CD14-positive monocyte (primary cell): ENCODE measurements around the gene DENND1A. TPM values are rescaled to one million over a fixed set of nuclear protein-coding genes. Genes with fewer than 3 reads are reported as not detected.

Experiments
- DNase-seq, 3 donors: peaks; one replicate each; pipeline ENCODE4 v3.0.0-alpha.2; 2011 to 2022
- H2AFZ ChIP-seq: 2 replicates; pipeline ENCODE4 v1.6.0; 2012; ENCODE audit warnings: mild to moderate bottlenecking, low read depth, low read length, inconsistent platforms; ENCODE audit not compliant: insufficient read depth, poor library complexity, severe bottlenecking
- H3K27ac ChIP-seq, 2 donors: 1 replicate in 1 of 2; 2 replicates in 1 of 2; pipeline ENCODE4 v1.5.1; 2012 to 2013; ENCODE audit warnings: low read length in 2 of 2, control low read depth in 1 of 2, inconsistent platforms in 1 of 2, low read depth in 1 of 2, mild to moderate bottlenecking in 1 of 2
- H3K27me3 ChIP-seq, 2 donors: one replicate each; pipeline versions ENCODE4 v1.6.0 to v1.6.1; 2011 to 2013; ENCODE audit warnings: low read length in 2 of 2; ENCODE audit not compliant: control insufficient read depth in 2 of 2, insufficient read depth in 2 of 2
- H3K36me3 ChIP-seq, 2 donors: replicated peaks in 1 of 2; 1 replicate in 1 of 2; 2 replicates in 1 of 2; pipeline versions ENCODE4 v1.5.1 to v1.6.1; 2012 to 2013; ENCODE audit warnings: low read length in 2 of 2, control low read depth in 1 of 2, inconsistent platforms in 1 of 2, mild to moderate bottlenecking in 1 of 2; ENCODE audit not compliant: insufficient read depth in 2 of 2, control insufficient read depth in 1 of 2
- H3K4me1 ChIP-seq, 2 donors: 1 replicate in 1 of 2; 2 replicates in 1 of 2; pipeline versions ENCODE4 v1.5.1 to v1.6.1; 2012 to 2013; ENCODE audit warnings: low read length in 2 of 2, control low read depth in 1 of 2, inconsistent platforms in 1 of 2, mild to moderate bottlenecking in 1 of 2, moderate library complexity in 1 of 2; ENCODE audit not compliant: insufficient read depth in 2 of 2, control insufficient read depth in 1 of 2
- H3K4me2 ChIP-seq: replicated peaks from 2 replicates; pipeline ENCODE3; 2012; ENCODE audit warnings: low read length, moderate library complexity, mild to moderate bottlenecking; ENCODE audit not compliant: poor library complexity, severe bottlenecking; ENCODE audit errors: extremely low read depth
- H3K4me3 ChIP-seq, 3 experiments: fragments of 200-600 bp in 1 of 3; sonication (generic) in 1 of 3; replicated peaks in 1 of 3; 1 replicate in 2 of 3; 2 replicates in 1 of 3; pipeline ENCODE4 v1.5.1; 2011 to 2013; ENCODE audit warnings: low read length in 3 of 3, mild to moderate bottlenecking in 3 of 3, control low read depth in 2 of 3, low read depth in 2 of 3, inconsistent platforms in 1 of 3, moderate library complexity in 1 of 3
- H3K79me2 ChIP-seq: 2 replicates; pipeline ENCODE4 v1.6.0; 2012; ENCODE audit warnings: mild to moderate bottlenecking, control low read depth, inconsistent platforms, low read length, moderate library complexity; ENCODE audit not compliant: insufficient read depth
- H3K9ac ChIP-seq: 2 replicates; pipeline ENCODE4 v1.6.0; 2017; ENCODE audit warnings: low read length, mild to moderate bottlenecking; ENCODE audit not compliant: insufficient read depth, poor library complexity, severe bottlenecking
- H3K9me3 ChIP-seq, 2 donors: replicated peaks in 1 of 2; 1 replicate in 1 of 2; 2 replicates in 1 of 2; pipeline versions ENCODE4 v1.5.1 to v1.6.1; 2012 to 2013; ENCODE audit warnings: low read length in 2 of 2, control low read depth in 1 of 2; ENCODE audit not compliant: control insufficient read depth in 1 of 2, insufficient read depth in 1 of 2
- H4K20me1 ChIP-seq: 2 replicates; pipeline ENCODE4 v1.6.0; 2012; ENCODE audit warnings: mild to moderate bottlenecking, low read length, control low read depth, moderate library complexity; ENCODE audit not compliant: insufficient read depth
- H3K27ac Mint-ChIP-seq, 7 donors: one replicate each; pipeline ENCODE4 v1.8.0; 2020; ENCODE audit warnings: mild to moderate bottlenecking in 7 of 7, mixed read lengths in 7 of 7, moderate library complexity in 6 of 7, inconsistent platforms in 2 of 7
- H3K27me3 Mint-ChIP-seq, 3 donors: one replicate each; pipeline ENCODE4 v1.8.0; 2021 to 2022; ENCODE audit warnings: low read depth in 3 of 3, mild to moderate bottlenecking in 3 of 3, mixed read lengths in 3 of 3, moderate library complexity in 3 of 3, inconsistent platforms in 1 of 3
- H3K36me3 Mint-ChIP-seq, 2 donors: one replicate each; pipeline ENCODE4 v1.8.0; 2020; ENCODE audit warnings: mixed read lengths in 2 of 2, inconsistent platforms in 1 of 2, mild to moderate bottlenecking in 1 of 2
- H3K4me1 Mint-ChIP-seq: one replicate; pipeline ENCODE4 v1.8.0; 2020; ENCODE audit warnings: mild to moderate bottlenecking, mixed read lengths
- H3K4me3 Mint-ChIP-seq, 2 donors: one replicate each; pipeline ENCODE4 v1.8.0; 2020; ENCODE audit warnings: mild to moderate bottlenecking in 2 of 2, mixed read lengths in 2 of 2, moderate library complexity in 1 of 2
- H3K9me3 Mint-ChIP-seq, 7 donors: one replicate each; pipeline ENCODE4 v1.8.0; 2020 to 2022; ENCODE audit warnings: mixed read lengths in 7 of 7, mild to moderate bottlenecking in 6 of 7, moderate library complexity in 6 of 7, inconsistent platforms in 2 of 7
- WGBS: methylation state at CpG from one replicate; pipeline ENCODE4 v1.1.5; 2013; ENCODE audit warnings: missing lambda C conversion rate; ENCODE audit not compliant: insufficient coverage; 5-methylcytosine and 5-hydroxymethylcytosine counted together
- intact Hi-C, 2 donors: fragments of 100-400 bp; cut with micrococcal nuclease; formaldehyde crosslinking; loops; one replicate each; pipeline versions ENCODE4 v1.15.0 to v1.15.1; 2023
- polyA plus RNA-seq, 3 donors: library from polyadenylated mRNA; depleted of rRNA in 1 of 3; unstranded in 2 of 3; stranded (reverse) in 1 of 3; fragments of 300-500 nt in 2 of 3; fragments of >200 nt in 1 of 3; fragmentation: Illumina TruSeq in 2 of 3; gene quantifications; 1 replicate in 2 of 3; 2 replicates in 1 of 3; pipeline ENCODE4 v1.2.3, GENCODE V29; 2012 to 2021
- TF ChIP-seq, protein P1 (sequence below): fragments of 200-600 bp; IDR thresholded peaks from one replicate; pipeline ENCODE4 v1.8.0; 2022; ENCODE audit warnings: antibody characterized with exemption, mild to moderate bottlenecking

The DENND1A gene
- polyA plus RNA-seq, 3 donors: 24.8 to 73.0 (median 29.4) TPM

DNA sequence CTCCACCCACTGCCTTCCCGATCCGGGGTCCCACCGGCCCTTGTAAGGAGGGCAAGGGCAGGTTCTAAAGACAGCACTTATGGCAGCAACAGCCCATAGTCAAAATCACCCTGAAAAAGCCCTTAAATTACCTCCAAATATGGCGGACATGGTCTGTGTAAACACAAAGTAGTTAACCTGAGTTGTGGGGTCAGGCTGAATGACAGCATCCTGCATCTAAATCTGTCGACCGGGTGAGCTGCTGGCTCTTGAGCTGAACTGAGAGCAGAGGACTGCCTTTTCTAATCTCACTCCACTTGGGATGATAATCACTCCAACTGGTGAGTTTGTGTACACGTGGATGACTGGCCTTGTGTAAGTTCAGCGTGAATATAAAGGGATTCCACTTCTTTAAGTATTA lies 249.6 kb downstream of the DENND1A start:
- peaks cover 48 to 62% of the 10 kb centered on the region in 2 donors for H3K36me3 Mint-ChIP-seq
- no peaks in the 10 kb centered on the region for H3K27me3 ChIP-seq
- H3K4me2 ChIP-seq: no peak overlapping the region
- H3K4me3 Mint-ChIP-seq: no peak overlapping the region
- H3K4me1 ChIP-seq: peaks cover 11 to 21% of the 10 kb centered on the region in 2 donors
- peaks cover 0 to 2% (median 0%) of the 10 kb centered on the region in 3 donors for H3K27me3 Mint-ChIP-seq
- intact Hi-C loops: no loop called here
- H3K9me3 Mint-ChIP-seq: no peaks in the 10 kb centered on the region
- peaks cover 19% of the 10 kb centered on the region for H3K79me2 ChIP-seq
- peaks cover 98% of the 10 kb centered on the region for H4K20me1 ChIP-seq
- H3K4me1 Mint-ChIP-seq: peaks cover 26% of the 10 kb centered on the region
- peaks cover 10 to 82% of the 10 kb centered on the region in 2 donors for H3K36me3 ChIP-seq
- no peak overlapping the region for H3K27ac ChIP-seq
- no peaks in the 10 kb centered on the region for H3K9me3 ChIP-seq
- DNase-seq: no peak
- no peak overlapping the region for H3K4me3 ChIP-seq
- no peak overlapping the region for H2AFZ ChIP-seq
- no peak overlapping the region for H3K9ac ChIP-seq
- TF ChIP-seq, protein P1, sequence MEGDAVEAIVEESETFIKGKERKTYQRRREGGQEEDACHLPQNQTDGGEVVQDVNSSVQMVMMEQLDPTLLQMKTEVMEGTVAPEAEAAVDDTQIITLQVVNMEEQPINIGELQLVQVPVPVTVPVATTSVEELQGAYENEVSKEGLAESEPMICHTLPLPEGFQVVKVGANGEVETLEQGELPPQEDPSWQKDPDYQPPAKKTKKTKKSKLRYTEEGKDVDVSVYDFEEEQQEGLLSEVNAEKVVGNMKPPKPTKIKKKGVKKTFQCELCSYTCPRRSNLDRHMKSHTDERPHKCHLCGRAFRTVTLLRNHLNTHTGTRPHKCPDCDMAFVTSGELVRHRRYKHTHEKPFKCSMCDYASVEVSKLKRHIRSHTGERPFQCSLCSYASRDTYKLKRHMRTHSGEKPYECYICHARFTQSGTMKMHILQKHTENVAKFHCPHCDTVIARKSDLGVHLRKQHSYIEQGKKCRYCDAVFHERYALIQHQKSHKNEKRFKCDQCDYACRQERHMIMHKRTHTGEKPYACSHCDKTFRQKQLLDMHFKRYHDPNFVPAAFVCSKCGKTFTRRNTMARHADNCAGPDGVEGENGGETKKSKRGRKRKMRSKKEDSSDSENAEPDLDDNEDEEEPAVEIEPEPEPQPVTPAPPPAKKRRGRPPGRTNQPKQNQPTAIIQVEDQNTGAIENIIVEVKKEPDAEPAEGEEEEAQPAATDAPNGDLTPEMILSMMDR: no peak
- peak overlapping the region in 1 of 7 donors; percentile 33 for H3K27ac Mint-ChIP-seq
- 100% methylated on average over 2 of the region's 8 CpGs for WGBS

DNA sequence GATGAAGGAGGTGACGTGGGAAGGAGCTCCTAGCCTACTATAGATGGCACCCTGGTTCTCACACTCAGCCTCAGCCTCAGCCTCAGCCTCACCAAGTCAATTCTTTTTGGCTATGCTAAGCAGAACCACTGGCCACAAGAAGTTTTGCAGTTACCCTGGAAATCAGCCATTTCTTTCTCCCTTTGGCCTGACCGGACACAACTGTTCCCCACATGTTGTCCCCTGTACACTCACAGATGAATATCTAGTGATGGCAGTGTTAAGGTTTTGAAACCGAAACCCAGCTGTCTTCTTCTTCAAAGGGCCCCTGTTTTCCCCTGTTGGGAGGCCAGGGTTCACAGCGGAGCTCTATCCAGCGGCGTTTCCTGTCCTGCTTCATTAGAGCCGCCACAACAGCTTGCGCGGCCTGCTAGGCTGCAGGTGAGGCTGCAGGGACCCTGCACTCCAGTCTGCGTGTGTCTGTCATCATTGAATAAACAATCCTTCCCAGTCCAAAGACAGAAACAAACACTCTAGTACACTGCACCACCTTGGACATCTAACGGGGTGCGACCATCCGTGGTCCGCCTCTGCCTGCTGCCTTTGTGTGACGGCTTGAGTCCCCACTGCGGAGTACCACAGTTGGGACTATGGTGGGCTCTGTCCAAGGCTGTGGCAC lies 250.5 kb downstream of the DENND1A start:
- Mint-ChIP-seq H3K4me3 (peak overlapping the region in 1 of 2 donors; percentile 0), H3K27ac (peak overlapping the region in 6 of 7 donors; percentile 3 to 79 (median 70)), H3K4me1 (peaks cover 24% of the 10 kb centered on the region), H3K36me3 (peaks cover 54 to 71% of the 10 kb centered on the region in 2 donors), H3K27me3 (peaks cover 0 to 2% (median 0%) of the 10 kb centered on the region in 3 donors), H3K9me3 (no peaks in the 10 kb centered on the region)
- Histone ChIP-seq H3K9me3 (no peaks in the 10 kb centered on the region), H3K4me2 (no peak overlapping the region), H3K9ac (no peak overlapping the region), H2AFZ (no peak overlapping the region), H3K36me3 (peaks cover 16 to 84% of the 10 kb centered on the region in 2 donors), H3K27ac (peak overlapping the region; percentile 41 to 45), H3K4me3 (no peak overlapping the region), H3K79me2 (peaks cover 15% of the 10 kb centered on the region), H3K27me3 (no peaks in the 10 kb centered on the region), H4K20me1 (peaks cover 95% of the 10 kb centered on the region), H3K4me1 (peaks cover 11 to 21% of the 10 kb centered on the region in 2 donors)
- WGBS: 84% methylated on average over 13 of the region's 16 CpGs
- intact Hi-C loops: no loop called here
- DNase-seq: no peak
- TF ChIP-seq, protein P1: no peak
